Measurements from ENCODE around the gene SEPHS2. TPM values are rescaled to one million over a fixed set of nuclear protein-coding genes. Genes with fewer than 3 reads are reported as not detected.
"Not testable (repeated sequence)": the region's sequence is repeated elsewhere in the genome, so short reads cannot be mapped to it uniquely, and the experiment has no call there.

Gene SEPHS2, protein sequence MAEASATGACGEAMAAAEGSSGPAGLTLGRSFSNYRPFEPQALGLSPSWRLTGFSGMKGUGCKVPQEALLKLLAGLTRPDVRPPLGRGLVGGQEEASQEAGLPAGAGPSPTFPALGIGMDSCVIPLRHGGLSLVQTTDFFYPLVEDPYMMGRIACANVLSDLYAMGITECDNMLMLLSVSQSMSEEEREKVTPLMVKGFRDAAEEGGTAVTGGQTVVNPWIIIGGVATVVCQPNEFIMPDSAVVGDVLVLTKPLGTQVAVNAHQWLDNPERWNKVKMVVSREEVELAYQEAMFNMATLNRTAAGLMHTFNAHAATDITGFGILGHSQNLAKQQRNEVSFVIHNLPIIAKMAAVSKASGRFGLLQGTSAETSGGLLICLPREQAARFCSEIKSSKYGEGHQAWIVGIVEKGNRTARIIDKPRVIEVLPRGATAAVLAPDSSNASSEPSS
- total RNA-seq: 10 to 100 TPM; 54.8 to 62.7 TPM

- Mint-ChIP-seq H3K27ac (peak within 1 kb of the TSS; percentile 92 to 99), H3K9me3 (peaks cover 3 to 8% of the 10 kb centered on the region in 2 donors), H3K36me3 (peaks cover 29 to 32% of the 10 kb centered on the region in 2 donors)
- DNase-seq (ENCODE audit: low spot score in 2 of 2) (peak; percentile 96 to 98), ATAC-seq (peak; percentile 96)
Observed at GRCh38 chr16:30445408-30446202, at the start of gene SEPHS2. Gene SEPHS2 (minus strand): TSS chr16:30445874. CDS start chr16:30445727, 147 bp downstream.

- ATAC-seq (no peak), DNase-seq (ENCODE audit: low spot score in 2 of 2) (no peak)
- peak overlapping the region; percentile 57 to 74 for H3K27ac Mint-ChIP-seq
- H3K36me3 Mint-ChIP-seq: peaks cover 23 to 42% of the 10 kb centered on the region in 2 donors
- no peaks in the 10 kb centered on the region for H3K9me3 Mint-ChIP-seq
Observed at GRCh38 chr16:30494709-30495108, 49.0 kb upstream of the SEPHS2 start.

GRCh38 chr16:30493941-30494488, 48.3 kb upstream of the SEPHS2 start:
- H3K9me3 Mint-ChIP-seq: no peaks in the 10 kb centered on the region
- peak overlapping the region; percentile 57 to 74 for H3K27ac Mint-ChIP-seq
- no peak for ATAC-seq
- no peak for DNase-seq (ENCODE audit: low spot score in 2 of 2)
- H3K36me3 Mint-ChIP-seq: peaks cover 30 to 44% of the 10 kb centered on the region in 2 donors

DNA sequence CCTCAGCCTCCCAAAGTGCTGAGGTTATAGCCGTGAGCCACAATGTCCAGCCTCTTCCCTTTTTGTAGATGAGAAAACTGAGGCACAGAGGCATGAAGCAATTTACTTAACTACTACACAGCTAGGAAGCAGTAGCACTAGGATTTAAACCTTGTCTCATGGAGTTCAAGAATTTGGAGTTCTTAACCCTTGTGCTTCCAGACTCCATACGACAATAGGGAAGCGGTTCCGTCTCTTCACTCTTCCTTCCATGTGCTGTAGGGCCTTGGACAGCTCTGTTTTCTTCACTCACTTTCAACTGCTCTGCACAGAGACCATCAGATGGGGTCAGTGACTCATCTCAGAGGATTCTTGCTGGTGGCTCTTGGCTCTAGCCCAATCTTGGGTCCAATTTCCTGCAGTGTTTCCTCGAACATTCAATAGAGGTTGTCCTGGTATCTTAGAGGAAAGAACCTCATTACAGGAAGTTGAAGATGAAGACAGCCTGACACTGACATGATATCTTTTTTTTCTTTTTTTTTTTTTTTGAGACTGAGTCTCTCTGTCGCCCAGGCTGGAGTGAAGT, 46.2 kb upstream of the SEPHS2 start:
- ATAC-seq (peak; percentile 54 to 69), DNase-seq (ENCODE audit: low spot score in 2 of 2) (peak in 1 of 2 donors; percentile 24)
- Mint-ChIP-seq H3K27ac (peak overlapping the region; percentile 57 to 70), H3K36me3 (peaks cover 40 to 49% of the 10 kb centered on the region in 2 donors), H3K9me3 (no peaks in the 10 kb centered on the region)

DNA sequence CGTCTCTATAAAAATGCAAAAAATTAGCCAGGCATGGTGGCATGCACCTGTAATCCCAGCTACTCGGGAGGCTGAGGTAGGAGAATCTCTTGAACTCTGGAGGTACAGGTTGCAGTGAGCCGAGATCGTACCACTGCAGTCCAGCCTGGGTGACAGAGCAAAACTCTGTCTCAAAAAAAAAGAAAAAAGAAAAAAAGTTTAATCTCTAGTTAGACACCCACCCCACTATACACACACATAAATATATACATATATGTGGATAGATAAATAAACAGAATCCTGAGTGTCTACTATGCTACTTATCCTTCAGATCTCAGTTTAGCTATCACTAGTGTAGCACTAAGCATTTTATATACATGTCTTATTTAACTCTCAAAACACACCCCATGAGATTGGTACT, 45.6 kb upstream of the SEPHS2 start:
- Mint-ChIP-seq H3K9me3 (peaks cover 0 to 4% of the 10 kb centered on the region in 2 donors), H3K27ac (peak overlapping the region; percentile 57 to 70), H3K36me3 (peaks cover 45 to 54% of the 10 kb centered on the region in 2 donors)
- no peak for ATAC-seq
- DNase-seq (ENCODE audit: low spot score in 2 of 2): no peak

- DNase-seq (ENCODE audit: low spot score in 2 of 2): no peak
- ATAC-seq: no peak
- Mint-ChIP-seq H3K27ac (peak overlapping the region in 1 of 2 donors; percentile 11), H3K36me3 (peaks cover 50 to 63% of the 10 kb centered on the region in 2 donors), H3K9me3 (peaks cover 0 to 4% of the 10 kb centered on the region in 2 donors)
Observed at GRCh38 chr16:30490210-30490609, 44.5 kb upstream of the SEPHS2 start.

- peaks cover 0 to 4% of the 10 kb centered on the region in 2 donors for H3K9me3 Mint-ChIP-seq
- no peak for ATAC-seq
- peak overlapping the region; percentile 77 to 79 for H3K27ac Mint-ChIP-seq
- H3K36me3 Mint-ChIP-seq: peaks cover 44 to 58% of the 10 kb centered on the region in 2 donors
- no peak for DNase-seq (ENCODE audit: low spot score in 2 of 2)
Observed at GRCh38 chr16:30488764-30489605, 43.3 kb upstream of the SEPHS2 start.

DNA sequence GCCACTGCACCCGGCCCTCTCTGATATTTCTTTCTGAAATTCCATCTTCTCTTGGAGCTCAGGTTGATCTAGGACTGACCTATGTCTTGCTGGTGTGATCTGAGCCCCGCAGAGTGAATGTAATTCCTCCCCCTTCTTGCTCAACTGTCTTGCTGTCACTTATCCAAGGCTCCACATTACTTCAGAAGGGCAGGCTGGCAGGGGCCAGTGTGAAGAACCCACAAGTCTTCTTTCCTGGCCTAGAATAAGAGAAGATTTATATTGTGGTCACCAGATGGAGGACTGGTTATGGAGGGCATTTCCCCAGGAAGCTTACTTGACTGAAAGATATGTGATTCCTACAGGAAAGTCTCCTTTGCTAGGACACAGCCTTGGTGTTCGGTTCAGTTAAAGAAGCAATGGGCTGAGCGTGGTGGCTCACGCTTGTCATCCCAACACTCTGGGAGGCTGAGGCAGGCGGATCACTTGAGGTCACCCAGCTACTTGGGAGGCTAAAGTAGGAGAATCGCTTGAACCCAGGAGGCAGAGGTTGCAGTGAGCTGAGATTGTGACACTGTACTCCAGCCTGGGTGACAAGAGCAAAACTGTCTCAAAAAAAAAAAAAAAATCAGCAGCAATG, 40.3 kb upstream of the SEPHS2 start:
- Mint-ChIP-seq H3K36me3 (peaks cover 52% of the 10 kb centered on the region in 2 donors), H3K27ac (peak overlapping the region; percentile 58 to 92), H3K9me3 (peaks cover 0 to 4% of the 10 kb centered on the region in 2 donors)
- DNase-seq (ENCODE audit: low spot score in 2 of 2) (no peak), ATAC-seq (no peak)

DNA sequence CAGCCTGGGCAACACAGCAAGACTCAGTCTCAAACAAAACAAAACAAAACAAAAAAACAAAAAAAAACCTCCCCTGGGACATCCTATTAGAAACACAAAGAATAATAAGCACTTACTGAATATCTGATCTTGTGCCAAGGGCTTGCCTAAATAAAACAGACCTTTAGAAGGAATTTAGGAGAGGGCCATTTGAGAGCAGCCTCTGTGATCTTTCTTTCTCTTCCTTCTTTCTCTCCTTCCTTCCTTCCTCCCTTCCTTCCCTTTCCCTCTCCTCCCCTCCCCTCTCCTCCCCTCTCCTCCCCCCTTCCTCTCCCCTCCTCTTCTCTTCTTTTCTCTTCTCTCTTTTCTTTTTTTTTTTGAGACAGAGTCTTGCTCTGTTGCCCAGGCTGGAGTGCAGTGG, 39.2 kb upstream of the SEPHS2 start:
- Mint-ChIP-seq H3K27ac (peak overlapping the region; percentile 58 to 92), H3K9me3 (peaks cover 0 to 4% of the 10 kb centered on the region in 2 donors), H3K36me3 (peaks cover 52 to 53% of the 10 kb centered on the region in 2 donors)
- ATAC-seq (no peak), DNase-seq (ENCODE audit: low spot score in 2 of 2) (no peak)

- Mint-ChIP-seq H3K36me3 (peaks cover 41 to 47% of the 10 kb centered on the region in 2 donors), H3K9me3 (peaks cover 0 to 4% of the 10 kb centered on the region in 2 donors), H3K27ac (peak overlapping the region in 1 of 2 donors; percentile 58)
- DNase-seq (ENCODE audit: low spot score in 2 of 2): no peak
- ATAC-seq: no peak
Observed at GRCh38 chr16:30482366-30482765, 36.7 kb upstream of the SEPHS2 start.

DNA sequence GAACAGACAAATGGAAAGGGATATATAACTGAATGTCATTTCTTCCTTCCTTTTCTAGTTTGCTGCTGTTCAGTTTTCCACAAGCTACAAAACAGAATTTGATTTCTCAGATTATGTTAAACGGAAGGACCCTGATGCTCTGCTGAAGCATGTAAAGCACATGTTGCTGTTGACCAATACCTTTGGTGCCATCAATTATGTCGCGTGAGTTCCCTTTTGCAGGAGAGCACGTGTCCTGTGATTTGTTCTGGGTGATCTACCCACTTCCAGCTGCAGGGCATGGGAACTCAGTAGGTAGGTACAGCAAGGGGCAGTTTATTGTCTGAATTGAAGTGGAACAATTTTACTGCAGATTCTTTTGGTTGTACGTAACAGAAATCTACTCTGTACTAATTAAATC, 35.7 kb upstream of the SEPHS2 start:
- Mint-ChIP-seq H3K27ac (peak overlapping the region in 1 of 2 donors; percentile 77), H3K9me3 (peaks cover 0 to 2% of the 10 kb centered on the region in 2 donors), H3K36me3 (peaks cover 45 to 53% of the 10 kb centered on the region in 2 donors)
- DNase-seq (ENCODE audit: low spot score in 2 of 2) (no peak), ATAC-seq (no peak)

DNA sequence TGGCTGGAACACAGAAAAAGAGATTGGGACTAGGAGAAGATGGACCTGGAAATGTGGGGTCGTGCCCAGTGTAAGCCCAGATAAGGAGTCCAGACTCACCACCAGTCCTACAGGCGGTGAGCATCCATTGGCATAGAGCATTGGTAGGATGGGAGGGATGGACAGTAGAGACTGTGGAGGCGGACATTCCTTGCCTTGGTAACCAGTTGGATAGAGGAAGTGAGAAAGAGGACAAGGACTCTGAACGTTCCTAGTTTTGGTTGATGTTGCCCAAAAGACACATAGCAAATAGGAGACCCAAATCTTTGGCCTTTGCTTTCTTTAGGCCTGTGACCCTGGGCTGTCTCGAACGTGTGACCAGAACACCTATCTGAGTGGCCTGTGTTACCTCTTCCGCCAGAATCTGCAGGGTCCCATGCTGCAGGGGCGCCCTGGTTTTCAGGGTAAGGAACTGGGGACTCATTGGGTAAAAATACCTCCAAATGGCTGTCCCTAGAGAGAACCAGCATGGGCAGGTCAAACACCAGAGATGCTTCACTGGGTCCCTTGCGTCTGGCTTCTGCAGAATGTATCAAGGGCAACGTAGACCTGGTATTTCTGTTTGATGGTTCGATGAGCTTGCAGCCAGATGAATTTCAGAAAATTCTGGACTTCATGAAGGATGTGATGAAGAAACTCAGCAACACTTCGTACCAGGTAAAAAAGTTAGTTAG, 33.2 kb upstream of the SEPHS2 start:
- Mint-ChIP-seq H3K36me3 (peaks cover 52 to 59% of the 10 kb centered on the region in 2 donors), H3K9me3 (no peaks in the 10 kb centered on the region), H3K27ac (no peak overlapping the region)
- DNase-seq (ENCODE audit: low spot score in 2 of 2): no peak
- ATAC-seq: no peak

GRCh38 chr16:30477773-30478172, 32.1 kb upstream of the SEPHS2 start:
- not testable (repeated sequence) for ATAC-seq; H3K9me3 Mint-ChIP-seq; DNase-seq (ENCODE audit: low spot score in 2 of 2)
- H3K36me3 Mint-ChIP-seq: peaks cover 54 to 70% of the 10 kb centered on the region in 2 donors
- peak overlapping the region; percentile 40 to 72 for H3K27ac Mint-ChIP-seq

DNA sequence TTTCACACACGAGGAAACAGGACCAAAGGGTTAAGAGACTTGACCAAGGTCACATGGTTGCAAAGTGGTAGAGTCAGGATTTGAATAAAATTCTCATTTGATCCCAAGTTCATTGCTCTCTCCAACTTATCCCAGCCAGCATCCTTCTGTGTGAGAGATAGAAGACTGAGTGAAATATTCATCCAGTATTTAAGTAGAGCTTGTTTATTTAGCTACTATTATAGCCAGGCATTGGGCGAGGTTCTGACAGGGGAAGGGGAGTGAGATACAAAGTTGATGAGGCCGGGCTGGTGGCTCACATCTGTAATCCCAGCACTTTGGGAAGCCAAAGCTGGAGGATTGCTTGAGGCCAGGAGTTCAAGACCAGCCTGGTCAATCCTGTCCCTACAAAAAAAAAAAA, 31.3 kb upstream of the SEPHS2 start:
- Mint-ChIP-seq H3K36me3 (peaks cover 55 to 74% of the 10 kb centered on the region in 2 donors), H3K9me3 (no peaks in the 10 kb centered on the region), H3K27ac (peak overlapping the region; percentile 40 to 72)
- ATAC-seq (no peak), DNase-seq (ENCODE audit: low spot score in 2 of 2) (no peak)

DNA sequence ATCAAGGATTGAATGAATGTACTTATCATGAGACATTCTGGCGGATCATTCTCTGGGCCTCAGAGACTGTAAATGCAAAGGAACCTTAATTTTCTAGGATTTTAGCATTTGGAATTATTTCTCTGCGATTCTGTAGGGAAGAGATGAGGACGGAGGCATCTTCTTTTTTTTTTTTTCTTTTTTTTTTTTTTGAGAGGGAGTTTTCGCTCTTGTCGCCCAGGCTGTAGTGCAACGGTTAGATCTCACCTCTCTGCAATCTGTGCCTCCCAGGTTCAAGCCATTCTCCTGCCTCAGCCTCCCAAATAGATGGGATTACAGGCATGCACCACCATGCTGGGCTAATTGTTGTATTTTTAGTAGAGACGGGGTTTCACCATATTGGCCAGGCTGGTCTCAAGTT, 29.0 kb upstream of the SEPHS2 start:
- Mint-ChIP-seq H3K36me3 (peaks cover 48 to 59% of the 10 kb centered on the region in 2 donors), H3K9me3 (no peaks in the 10 kb centered on the region), H3K27ac (peak overlapping the region; percentile 70 to 98)
- ATAC-seq (no peak), DNase-seq (ENCODE audit: low spot score in 2 of 2) (no peak)

Data from activated naive CD4-positive, alpha-beta T cell treated with anti-CD3 and anti-CD28 coated beads, Interleukin-2, amount 50 U/mL, for 72 hours (primary cell).